ENCODE measurements around the gene LMO7. TPM values are rescaled to one million over a fixed set of nuclear protein-coding genes. Genes with fewer than 3 reads are reported as not detected.

The LMO7 gene
- total and polyA plus RNA-seq, 2 of the 8 experiments (the other 6 are each of a cell fraction or from before 2014, with no cell fraction given) = 8.1 to 28.3 TPM

DNA sequence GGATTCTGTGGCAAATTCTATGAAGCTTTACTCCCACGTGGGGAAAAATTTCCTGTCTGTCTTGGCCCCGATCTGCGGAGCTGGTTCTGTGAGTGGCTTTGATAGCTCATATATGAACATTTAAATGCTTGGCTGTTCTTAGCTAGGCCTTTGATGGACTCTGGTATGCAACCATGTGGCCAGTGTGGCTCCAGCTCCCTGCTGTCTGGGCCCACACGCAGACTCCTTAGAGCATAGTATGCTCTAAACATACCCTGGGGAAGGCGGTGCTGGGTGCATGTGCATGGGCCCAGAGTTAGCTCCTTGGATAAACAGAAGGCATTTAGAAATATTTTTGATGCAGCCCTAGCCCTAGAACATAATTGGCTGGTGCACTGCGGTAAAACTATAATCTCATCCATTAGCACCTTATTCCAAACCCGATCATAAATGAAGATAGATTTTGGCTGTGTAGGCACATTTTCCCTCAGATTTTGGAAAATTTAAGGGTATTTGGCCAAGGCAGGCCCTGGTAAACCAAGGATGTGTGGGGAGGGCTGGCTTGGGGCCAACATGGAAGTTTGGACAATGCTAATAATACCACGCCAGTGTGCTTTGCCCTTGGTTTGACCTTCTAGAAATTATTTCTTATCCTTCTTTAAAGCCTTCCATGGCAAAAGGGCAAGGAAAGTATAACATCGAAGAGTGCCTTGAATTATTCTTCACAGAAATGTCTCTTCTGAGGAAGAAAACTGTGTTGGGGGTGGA lies 153.5 kb downstream of the LMO7 start:
- H3K23ac ChIP-seq (ENCODE audit: insufficient read length) = no peak overlapping the region
- ChIA-PET CTCF (ENCODE audit: partially characterized antibody) (interaction anchor here (3.5 kb wide), 1 partner anchor 94 kb away, joined by 13 read pairs; no protein-coding TSS in a partner anchor), POLR2A (ENCODE audit: partially characterized antibody) (interaction anchor here (0.5 kb wide), 1 partner anchor 16 kb away, joined by 3 read pairs; no protein-coding TSS in a partner anchor)
- H3K4me1 ChIP-seq (replicated peaks in 1 of 4; ENCODE audit: control insufficient read depth in 3 of 4, insufficient read depth in 4 of 4, low read length in 3 of 4) = peaks cover 0 to 3% (median 0%) of the 10 kb centered on the region in 4 experiments; a peak in 2 of 7 replicates
- no peak overlapping the region for H3K4ac ChIP-seq (replicated peaks; ENCODE audit: insufficient read length, low read depth, low read length)
- no peak overlapping the region for H3K27ac ChIP-seq (ENCODE audit: low read depth, low read length)
- H2BK120ac ChIP-seq (replicated peaks; ENCODE audit: low read depth, low read length) = no peak overlapping the region
- H3K4me2 ChIP-seq (ENCODE audit: insufficient read depth in 1 of 2, low read depth in 2 of 2, low read length in 2 of 2) = no peak overlapping the region
- H3K27me3 ChIP-seq (replicated peaks in 1 of 4; ENCODE audit: control insufficient read depth in 3 of 4, extremely low read depth in 1 of 4, insufficient read depth in 3 of 4, low read length in 3 of 4) = no peaks in the 10 kb centered on the region
- no peak overlapping the region for H3K18ac ChIP-seq (ENCODE audit: extremely low read depth, low read length)
- H3K79me2 ChIP-seq (ENCODE audit: control insufficient read depth in 1 of 2, insufficient read depth in 2 of 2, low read length in 2 of 2) = no peaks in the 10 kb centered on the region
- no peak overlapping the region for H3K14ac ChIP-seq (ENCODE audit: insufficient read length)
- DNase-seq (ENCODE audit: low read depth in 1 of 2, low spot score in 2 of 2) (no peak), FAIRE-seq (no peak)
- H3K9ac ChIP-seq (replicated peaks in 1 of 4; ENCODE audit: extremely low read depth in 1 of 4, low read depth in 3 of 4, low read length in 3 of 4) = no peak overlapping the region
- no peak overlapping the region for H3K56ac ChIP-seq (replicated peaks; ENCODE audit: insufficient read length, low read depth, low read length)
- H4K8ac ChIP-seq (ENCODE audit: extremely low read depth, insufficient read depth, low read length) = no peak overlapping the region
- no peak overlapping the region for H2AK5ac ChIP-seq (ENCODE audit: low read depth, low read length)
- no peak overlapping the region for H2BK20ac ChIP-seq (ENCODE audit: low read length)
- H3K23me2 ChIP-seq (ENCODE audit: low read depth, low read length) = no peaks in the 10 kb centered on the region
- H2BK15ac ChIP-seq (ENCODE audit: low read length) = no peak overlapping the region
- H4K5ac ChIP-seq (ENCODE audit: insufficient read length, low read depth, low read length) = no peak overlapping the region
- WGBS, 2 experiments (ENCODE audit: extremely low coverage in 1 of 2, insufficient coverage in 1 of 2, insufficient read length in 1 of 2, insufficient replicate concordance in 2 of 2, low coverage in 1 of 2, low lambda C conversion rate in 2 of 2, missing lambda C conversion rate in 1 of 2) = 80% methylated on average over 9 of the region's 9 CpGs; no CpG with 5 or more reads in 1 of the 2 experiments
- no peak overlapping the region for H4K91ac ChIP-seq (replicated peaks; ENCODE audit: insufficient read length, low read length)
- no peak overlapping the region for H2BK5ac ChIP-seq (ENCODE audit: low read depth, low read length)
- no peak overlapping the region for H2AFZ ChIP-seq (ENCODE audit: low read length)
- H3K4me3 ChIP-seq (ENCODE audit: extremely low read depth in 1 of 4, insufficient read depth in 2 of 4, low read depth in 3 of 4, low read length in 4 of 4) = no peak overlapping the region
- no peaks in the 10 kb centered on the region for H3K9me3 ChIP-seq (ENCODE audit: insufficient read depth in 2 of 2, low read depth in 1 of 2, low read length in 1 of 2)
- H3K36me3 ChIP-seq (ENCODE audit: control insufficient read depth in 2 of 4, insufficient read depth in 4 of 4, low read length in 3 of 4) = no peaks in the 10 kb centered on the region
- H4K20me1 ChIP-seq (replicated peaks in 1 of 2; ENCODE audit: control insufficient read depth in 1 of 2, insufficient read depth in 2 of 2, low read length in 2 of 2) = no peaks in the 10 kb centered on the region
- TF ChIP-seq BRCA1 (IDR thresholded peaks at IDR 0.05; ENCODE audit: low read depth, low read length) = no peak
- no peak for TF ChIP-seq KDM1A (IDR thresholded peaks at IDR 0.05; ENCODE audit: borderline replicate concordance, low read length)
- no peaks in the 10 kb centered on the region for H3K79me1 ChIP-seq (ENCODE audit: low read depth, low read length)
- H2BK12ac ChIP-seq (ENCODE audit: low read depth, low read length) = no peak overlapping the region
